Right hindlimb (tissue), 1 donor: Measurements from ENCODE around the gene VRK3.
A peak's percentile ranks its signal among the peaks of the same experiment; 100 is the strongest.
"Not testable (repeated sequence)": the region's sequence is repeated elsewhere in the genome, so short reads cannot be mapped to it uniquely, and the experiment has no call there.

ENCODE experiments used
- DNase-seq: peaks from one replicate; pipeline ENCODE4 v3.0.0-alpha.2; 2018

Gene VRK3

DNA sequence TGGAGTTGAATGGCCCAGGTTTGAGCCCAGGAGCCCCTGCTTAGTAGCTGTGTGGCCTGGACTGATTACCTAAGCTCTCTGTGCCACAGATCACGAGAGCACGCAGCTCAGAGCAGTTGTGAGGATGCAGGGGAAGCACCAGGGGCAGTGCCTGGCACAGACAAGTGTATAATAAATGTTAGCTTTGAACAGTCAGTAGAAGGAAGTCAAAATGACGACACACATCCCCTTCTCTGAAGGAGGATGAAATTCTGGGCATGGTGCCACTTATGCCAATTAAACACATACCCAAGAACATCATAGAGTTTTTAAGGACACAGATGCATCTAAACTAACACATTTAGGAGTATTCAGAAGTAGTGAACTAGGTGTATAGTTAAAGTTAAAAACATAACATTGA lies 39.3 kb downstream of the VRK3 start:
- no peak for DNase-seq

DNA sequence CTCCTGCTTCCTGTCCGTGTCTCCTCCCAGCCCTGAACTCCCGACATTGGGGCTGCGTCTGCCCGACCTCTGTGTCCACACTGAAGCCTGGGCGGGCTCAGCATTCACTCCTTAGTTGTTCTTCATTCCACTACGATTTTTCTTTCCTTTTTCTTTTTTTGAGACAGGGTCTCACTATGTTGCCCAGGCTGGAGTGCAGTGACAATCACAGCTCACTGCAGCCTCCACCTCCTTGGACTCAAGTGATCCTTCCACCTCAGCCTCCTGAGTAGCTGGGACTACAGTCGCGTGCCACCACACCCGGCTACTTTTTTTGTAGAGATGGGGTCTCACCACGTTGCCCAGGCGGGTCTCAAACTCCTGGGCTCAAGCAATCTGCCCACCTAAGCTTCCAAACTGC lies 40.7 kb downstream of the VRK3 start:
- no peak for DNase-seq

DNA sequence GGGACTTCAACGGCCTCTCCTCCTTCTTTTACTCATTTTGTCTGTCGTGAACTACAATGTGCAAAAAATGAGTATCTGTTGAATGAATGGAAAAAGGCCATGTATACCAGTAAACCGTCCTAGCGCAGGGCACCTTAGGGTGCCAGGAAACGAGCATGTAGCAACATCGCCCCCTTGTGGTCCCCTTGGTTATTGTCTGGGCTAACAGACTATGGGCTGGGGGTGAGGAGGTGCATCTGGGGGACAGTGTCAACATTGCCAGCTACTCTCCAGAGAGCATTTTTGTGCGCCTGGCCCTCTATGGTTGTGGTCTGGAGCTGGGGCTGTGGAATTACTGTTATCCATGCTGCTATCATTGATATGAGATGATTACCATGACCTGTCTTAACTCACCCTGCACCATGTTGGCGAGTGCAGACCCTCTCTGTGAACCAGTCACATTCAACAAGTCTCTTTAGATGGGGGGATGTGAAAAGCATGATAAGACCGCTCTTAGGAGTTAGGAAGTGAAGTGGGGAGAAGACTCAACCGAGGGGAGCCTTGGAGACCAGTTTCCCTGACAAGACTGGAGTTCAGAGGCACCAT lies 41.4 kb downstream of the VRK3 start:
- DNase-seq, result no peak

DNA sequence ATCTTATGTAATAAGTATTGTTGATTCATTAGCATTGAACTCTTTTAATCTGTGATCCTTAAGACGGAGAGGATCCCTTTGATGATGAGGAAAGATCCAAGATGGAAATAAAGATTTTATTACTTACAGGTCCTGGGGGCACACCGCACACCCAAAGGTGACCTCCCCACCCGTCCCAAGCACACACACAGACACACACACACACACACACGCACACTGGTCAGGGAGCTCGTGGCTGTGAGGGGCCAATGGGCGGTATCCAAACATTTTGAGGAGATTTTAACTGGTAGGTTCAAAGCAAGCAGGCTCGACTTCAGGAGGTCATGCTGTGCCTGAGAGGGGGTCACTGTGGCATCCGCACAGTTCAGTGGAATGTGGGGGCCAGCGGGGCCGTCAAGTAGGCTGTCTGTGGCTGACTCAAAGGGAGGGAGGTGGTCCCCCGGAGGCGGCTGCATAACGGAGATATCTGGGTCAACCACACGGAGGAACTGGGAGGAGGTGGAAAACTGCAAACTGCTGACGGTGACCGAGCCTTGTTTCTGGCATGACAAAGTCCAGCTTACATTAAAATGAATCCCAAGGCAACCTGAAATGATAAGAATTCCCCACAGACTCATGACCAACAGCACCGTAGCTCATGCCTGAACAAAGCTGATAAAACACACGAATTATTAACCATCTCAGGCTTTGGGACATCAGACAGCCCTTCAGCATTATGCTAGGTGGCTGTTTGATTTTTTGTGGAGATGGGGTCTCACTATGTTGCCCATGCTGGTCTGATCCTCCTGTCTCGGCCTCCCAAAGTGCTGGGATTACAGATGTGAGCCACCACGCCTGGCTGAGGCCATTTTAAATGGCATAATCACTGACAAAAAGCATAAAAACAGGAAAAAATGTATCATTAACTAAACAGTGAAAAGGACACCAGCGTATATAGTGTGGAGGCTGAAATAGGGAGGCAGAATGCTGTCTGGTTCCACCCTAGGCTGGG lies 43.3 kb downstream of the VRK3 start:
- no peak for DNase-seq

DNA sequence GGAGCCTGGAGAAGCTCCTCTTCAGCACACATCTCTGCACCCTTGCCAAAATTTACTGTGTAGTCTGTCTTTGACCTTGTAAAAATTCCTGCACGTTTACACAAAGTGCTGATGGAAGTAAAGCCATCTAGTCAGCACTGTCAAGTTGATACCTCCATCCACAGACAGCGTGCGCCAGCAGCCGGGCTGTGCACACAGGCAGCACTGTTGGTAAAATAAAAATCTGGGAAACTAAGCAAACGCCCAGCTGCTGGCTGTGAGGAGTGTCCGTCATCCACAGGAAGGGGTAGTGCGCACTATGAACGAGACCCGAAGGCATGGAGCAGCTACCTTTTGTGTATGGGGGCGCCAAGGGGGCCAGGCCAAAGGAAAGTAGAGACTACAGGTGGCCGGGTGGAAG lies 46.8 kb downstream of the VRK3 start:
- DNase-seq, result no peak

DNA sequence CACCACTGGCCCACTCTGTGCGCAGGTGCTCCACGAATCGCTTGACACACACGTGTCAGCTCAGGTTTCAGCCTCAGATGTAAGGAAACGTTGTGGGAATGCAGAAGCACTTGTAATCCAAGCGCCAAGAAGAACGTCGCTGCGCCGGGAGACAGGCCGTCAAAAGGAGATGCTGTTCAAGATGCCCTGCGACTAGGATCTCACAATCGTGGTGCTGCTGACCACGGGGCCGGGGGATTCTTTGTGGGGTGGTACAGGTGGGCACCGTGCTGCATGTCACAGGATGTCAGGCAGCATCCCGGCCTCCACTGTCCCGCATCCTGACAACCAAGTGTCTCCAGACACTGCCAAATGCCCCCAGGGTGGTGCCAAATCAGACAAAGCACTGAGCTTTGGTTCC lies 47.3 kb downstream of the VRK3 start:
- DNase-seq, result no peak

DNA sequence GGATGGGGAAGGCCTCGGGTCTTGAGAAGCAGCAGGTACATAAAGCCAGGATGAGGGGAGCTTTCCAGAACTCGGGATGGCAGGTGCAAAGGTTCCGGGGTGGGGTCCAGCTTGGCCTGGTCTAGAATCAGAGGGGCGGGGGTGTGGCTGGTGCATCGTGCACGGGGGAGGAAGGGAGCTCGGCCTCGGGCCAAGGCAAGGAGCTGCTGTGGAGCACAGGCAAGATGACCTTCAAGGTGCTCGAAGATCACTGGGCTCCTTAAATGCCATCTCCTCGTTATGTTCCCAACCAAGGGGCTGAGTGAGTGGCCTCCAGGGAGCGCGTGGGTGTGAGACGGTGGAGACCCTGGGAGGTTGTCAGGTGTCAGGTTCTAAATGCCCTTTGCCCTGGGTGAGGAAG lies 48.1 kb downstream of the VRK3 start:
- DNase-seq, result no peak

DNA sequence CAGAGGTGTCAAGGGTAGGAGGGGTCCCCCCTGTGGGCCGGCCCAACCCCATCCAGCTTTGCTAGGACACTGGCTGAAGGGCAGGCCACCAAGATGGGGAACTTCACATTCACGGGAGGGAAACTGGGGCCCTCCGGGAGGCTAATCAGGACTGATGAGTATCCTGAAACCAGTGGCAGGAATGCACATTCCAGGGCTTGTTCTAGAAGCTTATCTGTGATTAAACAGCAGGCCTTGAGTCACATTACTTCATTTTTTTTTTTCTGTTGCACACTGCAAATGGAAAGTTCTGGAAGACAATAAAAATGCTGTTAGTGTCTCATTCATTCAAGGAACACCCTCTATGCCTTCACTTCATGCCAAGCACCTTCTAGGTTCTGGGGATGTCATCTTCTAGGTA lies 48.7 kb downstream of the VRK3 start:
- no peak for DNase-seq

DNA sequence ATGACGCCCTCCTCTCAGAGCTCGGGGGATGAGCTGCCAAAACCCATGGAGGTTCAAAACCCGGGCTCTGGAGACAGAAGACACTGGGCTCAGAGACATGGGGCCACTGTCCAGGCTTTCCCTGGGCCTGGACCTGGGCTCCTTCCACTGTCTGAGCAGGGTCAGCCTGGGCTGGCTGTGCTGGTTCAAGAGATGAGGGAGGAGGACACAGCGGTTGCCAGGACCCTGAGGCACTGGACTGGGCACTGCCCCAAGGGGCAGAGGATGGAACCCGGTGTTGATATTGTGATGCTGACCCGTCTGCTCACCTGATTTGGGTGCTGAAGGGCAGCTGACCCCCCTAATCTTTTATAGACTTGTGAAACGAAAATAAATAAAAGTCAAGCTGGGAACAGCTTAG lies 50.1 kb downstream of the VRK3 start:
- DNase-seq, result no peak

DNA sequence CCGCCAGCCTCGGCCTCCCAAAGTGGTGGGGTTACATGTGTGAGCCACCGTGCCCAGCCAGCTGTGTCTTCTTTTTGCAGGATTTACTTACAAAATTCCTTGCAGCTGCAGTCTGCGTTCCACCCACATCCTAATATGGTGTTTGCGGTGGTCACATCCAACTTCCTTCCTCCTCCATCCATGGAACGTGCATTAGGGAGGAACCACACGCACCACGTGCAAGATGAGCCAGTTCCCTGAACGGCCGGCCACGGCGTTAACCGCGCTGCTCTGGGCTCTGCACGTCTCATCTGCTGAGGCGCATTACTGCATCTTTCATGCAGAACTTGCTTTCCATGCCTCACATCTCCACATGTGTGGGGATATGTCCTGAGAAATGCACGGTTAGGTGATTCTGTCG lies 51.2 kb downstream of the VRK3 start:
- no peak for DNase-seq

DNA sequence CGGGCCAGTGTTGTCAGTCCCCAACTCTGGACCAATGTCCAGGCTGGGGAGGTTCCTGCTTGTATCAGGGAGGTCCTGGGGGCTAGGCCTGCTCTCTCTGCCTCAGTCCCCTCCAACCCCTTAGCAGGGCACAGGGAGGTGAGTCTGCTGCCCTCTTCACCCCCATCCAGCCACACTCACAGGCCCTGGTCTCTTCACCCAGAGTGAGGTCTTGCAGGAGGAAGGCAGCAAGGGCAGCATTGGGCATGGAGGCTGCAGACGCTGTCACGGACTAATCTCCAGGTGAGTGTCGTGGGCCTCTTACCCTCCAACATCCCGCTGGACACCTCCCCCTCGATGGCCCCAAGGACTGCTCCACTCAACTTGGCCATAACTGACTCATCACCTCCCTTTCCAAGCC lies 52.3 kb downstream of the VRK3 start:
- DNase-seq, result no peak

DNA sequence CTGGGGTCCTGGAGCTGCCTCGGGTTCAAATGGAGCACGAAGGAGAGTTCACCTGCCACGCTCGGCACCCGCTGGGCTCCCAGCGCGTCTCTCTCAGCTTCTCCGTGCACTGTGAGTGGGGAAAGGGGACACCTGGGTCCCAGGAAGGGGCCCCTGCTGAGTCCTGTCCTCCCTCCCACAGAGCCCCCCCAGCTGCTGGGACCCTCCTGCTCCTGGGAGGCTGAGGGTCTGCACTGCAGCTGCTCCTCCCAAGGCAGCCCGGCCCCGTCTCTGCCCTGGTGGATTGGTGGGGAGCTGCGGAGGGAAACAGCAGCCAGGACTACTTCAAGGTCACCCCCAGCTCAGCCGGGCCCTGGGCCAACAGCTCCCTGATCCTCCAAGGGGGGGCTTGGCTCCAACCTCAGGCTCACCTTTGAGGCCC lies 53.2 kb downstream of the VRK3 start:
- DNase-seq, result no peak

DNA sequence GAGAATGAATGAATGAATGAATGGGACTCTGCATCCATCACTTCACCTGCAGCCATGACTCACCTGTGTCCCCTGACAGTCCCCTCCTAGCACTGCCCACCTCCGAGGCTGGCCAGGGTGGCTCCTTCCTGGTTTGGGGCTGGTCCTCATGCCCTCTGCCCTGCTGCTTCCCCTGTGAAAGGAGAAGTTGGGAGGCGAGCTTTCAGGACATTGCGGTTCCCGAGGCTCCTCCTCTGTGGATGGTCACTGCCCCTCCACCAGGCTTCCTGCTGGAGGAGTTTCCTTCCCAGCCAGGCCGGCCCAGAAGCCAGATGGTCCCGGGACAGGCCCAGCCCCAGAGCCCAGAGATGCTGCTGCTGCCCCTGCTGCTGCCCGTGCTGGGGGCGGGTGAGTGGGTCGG lies 55.8 kb downstream of the VRK3 start:
- not testable (repeated sequence) for DNase-seq

DNA sequence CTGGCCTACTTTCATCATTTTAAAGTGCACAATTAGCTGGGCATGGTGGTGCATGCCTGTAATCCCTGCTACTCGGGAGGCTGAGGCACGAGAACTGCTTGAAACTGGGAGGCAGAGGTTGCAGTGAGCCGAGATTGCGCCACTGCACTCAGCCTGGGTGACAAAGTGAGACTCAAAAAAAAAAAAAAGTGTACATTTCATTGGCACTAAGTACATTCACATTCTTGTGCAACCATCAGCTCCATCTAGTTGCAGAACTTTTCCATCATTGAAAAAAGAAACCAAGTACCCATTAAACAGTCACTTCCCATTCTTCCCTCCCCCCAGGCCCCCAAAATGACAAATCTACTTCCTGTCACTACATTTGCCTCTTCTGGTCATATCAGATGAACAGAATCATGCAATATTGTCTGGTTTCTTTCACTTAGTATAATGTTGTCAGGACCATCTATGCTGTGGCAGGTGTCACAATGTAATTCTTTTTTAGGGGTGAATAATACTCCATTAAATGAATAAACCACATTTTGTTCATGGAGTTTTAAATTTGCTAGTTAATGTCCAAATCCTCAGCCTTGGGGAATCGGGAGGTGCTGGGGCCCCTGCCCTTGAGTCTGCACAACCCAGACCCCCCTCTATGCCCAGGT lies 56.8 kb downstream of the VRK3 start:
- no peak for DNase-seq

DNA sequence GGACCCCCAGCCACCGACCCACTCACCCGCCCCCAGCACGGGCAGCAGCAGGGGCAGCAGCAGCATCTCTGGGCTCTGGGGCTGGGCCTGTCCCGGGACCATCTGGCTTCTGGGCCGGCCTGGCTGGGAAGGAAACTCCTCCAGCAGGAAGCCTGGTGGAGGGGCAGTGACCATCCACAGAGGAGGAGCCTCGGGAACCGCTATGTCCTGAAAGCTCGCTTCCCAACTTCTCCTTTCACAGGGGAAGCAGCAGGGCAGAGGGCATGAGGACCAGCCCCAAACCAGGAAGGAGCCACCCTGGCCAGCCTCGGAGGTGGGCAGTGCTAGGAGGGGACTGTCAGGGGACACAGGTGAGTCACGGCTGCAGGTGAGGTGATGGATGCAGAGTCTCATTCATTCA lies 64.2 kb downstream of the VRK3 start, which contains the start of gene SIGLEC11:
TSS of gene SIGLEC11 (minus strand) at position 193 of the 400 bp plus-strand sequence. CDS start at position 102, 91 bp downstream.
- not testable (repeated sequence) for DNase-seq

DNA sequence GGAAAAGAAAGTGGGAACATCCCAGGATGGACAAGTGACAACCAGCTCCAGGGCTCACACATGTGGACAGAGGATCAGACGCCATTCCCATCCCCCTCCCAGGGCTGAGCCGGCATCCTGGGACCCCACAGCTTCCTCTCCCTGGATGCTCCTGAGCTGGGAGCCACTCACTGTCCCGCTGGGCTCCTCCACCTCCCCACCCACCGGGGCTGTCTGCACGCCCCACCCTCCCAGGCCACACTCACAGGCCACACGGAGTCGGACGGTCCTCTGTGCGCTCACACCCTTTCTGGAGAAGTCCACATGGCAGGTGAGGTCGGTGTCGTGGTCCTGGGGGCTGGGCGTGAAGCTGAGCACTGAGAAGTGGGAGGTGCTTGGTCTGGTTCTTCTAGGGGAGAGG lies 65.3 kb downstream of the VRK3 start:
- DNase-seq, result not testable (repeated sequence)

DNA sequence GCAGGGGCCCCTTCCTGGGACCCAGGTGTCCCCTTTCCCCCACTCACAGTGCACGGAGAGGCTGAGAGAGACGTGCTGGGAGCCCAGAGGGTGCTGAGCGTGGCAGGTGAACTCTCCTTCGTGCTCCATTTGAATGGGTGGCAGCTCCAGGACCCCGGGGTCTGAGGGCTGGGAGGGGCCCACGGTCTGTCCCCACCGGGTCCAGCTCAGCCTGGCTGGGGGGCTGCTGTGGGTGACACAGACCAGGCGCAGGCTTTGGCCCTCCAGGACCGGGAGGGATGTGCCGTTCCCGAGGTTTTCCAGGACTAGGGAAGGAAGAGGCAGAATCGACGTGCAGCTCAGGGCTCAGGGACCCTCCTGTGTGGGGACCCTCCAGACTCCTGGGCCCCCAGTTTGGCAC lies 66.6 kb downstream of the VRK3 start:
- DNase-seq, result not testable (repeated sequence)

DNA sequence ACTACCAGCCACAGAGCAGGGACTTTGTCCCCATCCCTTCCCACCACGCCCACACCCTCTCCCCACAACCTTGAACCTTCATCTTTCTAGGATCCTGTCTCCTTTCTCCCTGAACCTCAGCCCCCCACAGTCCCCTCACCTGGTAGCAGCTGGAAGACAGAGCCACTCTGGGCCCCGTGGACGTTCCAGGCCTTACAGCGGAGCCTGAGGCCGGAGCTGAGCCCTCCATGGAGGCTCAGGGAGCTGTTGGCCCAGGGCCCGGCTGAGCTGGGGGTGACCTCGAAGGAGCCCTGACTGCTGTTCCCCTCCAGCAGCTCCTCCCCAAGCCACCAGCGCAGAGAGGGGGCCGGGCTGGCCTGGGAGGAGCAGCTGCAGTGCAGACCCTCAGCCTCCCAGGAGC lies 67.0 kb downstream of the VRK3 start:
- DNase-seq, result not testable (repeated sequence)

DNA sequence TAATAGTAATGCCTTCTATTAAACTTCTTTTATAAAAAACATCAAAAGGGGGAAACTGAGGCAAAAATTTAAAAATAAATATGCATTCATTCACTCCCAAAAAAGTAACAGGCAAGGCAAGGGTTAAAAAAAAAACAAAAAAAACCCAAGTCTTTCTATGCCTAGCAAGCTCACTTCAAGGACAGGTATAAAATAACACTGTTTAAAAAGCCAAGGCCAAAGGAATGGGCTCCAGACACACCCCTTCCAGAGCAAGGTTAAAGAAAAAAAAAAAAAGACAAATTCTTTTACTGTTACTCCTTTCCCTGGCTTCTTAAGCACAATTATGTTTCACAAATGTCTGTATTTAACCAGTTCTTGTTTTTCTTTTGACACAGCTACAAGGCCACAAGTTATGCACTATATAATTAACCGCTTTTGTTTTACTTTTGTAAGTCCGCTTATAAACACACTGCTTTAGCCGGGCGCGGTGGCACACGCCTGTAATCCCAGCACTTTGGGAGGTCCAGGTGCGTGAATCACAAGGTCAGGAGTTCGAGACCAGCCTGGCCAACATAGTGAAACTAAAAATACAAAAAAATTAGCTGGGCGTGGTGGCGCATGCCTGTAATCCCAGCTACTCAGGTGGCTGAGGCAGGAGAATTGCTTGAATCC lies 67.8 kb downstream of the VRK3 start:
- DNase-seq, result no peak

DNA sequence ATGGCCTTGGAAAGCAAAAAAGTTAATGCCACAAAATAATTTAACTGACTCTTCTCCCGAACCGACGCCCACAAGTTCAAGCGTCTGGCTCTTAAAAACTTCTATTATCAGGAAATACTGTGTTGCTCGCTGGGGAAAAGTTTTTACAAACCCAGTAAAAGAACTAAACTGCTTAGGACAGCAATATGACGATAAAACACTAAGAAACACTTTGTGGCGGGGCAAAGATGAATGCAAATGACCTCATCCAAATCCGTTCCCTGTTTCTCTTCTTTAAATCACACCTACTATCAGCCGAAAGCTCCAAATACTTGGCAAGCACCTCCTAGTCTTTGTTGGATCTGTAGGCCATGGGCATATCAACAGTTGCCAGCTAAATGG lies 69.1 kb downstream of the VRK3 start:
- no peak for DNase-seq

DNA sequence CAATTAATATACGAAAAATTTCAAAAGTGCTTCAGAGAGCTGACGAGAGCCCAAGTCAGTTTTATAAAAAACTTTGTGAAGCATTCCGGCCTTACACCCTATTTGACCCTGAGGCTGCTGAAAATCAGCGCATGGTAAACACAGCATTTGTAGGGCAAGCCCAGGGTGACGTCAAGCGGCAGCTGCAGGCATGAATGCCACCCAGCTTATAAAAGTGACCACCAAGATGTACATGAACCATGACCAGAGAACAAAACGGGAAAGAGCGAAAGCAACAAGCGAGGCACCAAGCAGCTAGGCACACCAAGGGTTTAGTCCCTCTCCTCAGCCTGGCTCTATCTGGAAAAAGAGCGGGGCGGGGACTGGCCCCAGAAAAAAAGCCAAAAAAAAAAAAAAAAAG lies 70.2 kb downstream of the VRK3 start:
- peak; percentile 46 for DNase-seq

DNA sequence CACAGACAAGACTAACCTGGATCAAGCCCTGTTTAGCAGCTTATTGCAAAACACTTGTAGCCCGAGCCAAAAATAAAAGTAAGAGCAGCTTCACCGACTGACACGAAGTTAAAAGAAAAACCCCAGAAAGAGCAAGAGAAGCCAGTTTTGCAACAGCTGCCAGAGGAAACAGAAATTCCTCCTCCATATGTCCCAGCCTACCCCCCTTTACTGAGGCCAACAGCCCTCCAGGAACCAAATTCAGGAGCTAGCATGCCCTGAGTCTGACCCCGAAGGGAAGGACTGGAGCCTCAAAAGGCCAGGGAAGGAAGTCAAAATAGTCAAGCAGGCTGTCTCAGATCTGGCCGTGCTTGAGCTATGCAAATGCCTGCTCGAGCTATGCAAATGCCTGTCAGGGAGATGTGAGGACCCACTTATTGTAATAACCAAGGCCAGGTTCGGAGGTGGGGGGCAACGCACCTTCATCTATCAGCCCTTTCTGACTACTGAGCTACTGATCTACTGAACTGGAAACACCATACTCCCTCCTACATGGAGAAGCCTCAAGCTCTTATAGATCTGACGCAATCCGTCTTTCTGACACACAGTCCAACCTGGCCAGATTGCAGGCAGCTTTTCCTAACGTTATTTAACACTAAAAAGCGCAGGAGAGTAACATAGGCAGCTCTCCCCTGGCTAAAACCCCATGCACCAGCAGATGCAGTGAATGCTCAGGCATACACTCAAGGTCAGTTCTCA lies 70.9 kb downstream of the VRK3 start:
- peak; percentile 53 for DNase-seq

DNA sequence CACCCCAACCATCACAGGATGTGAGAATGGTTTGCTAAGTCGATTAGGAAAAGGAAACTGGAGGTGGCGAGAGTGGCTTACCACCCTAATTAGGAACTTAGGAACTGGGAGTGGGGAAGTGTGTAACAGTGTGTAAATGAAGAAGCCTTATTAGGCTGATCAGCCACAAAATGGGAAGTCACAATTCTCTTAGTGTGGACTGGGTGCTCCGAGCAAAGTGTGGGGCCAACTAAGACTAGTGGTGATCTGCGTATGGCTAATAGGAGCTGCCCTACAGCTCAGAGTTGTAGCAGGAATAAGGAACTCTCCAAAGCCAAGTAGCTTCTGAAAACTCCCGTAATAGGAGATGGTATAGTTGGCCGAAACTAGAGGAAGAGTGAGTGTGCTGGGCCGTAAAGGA lies 71.8 kb downstream of the VRK3 start:
- DNase-seq, result no peak
